Stimulated activated CD4-positive, alpha-beta T cell treated with anti-CD3 and anti-CD28 coated beads, Interleukin-12 subunit alpha, Interleukin-12 subunit beta, amount 100 ng/mL, for 4 hours (primary cell): ENCODE data around the gene HMCES.
"Not testable (repeated sequence)": the region's sequence is repeated elsewhere in the genome, so short reads cannot be mapped to it uniquely, and the experiment has no call there.

Source experiments
- DNase-seq: peaks from one replicate; pipeline ENCODE4 v3.0.0-alpha.2; 2020

Gene HMCES

GRCh38 chr3:129259612-129260477, 18.8 kb upstream of the HMCES start:
- DNase-seq = no peak

DNA sequence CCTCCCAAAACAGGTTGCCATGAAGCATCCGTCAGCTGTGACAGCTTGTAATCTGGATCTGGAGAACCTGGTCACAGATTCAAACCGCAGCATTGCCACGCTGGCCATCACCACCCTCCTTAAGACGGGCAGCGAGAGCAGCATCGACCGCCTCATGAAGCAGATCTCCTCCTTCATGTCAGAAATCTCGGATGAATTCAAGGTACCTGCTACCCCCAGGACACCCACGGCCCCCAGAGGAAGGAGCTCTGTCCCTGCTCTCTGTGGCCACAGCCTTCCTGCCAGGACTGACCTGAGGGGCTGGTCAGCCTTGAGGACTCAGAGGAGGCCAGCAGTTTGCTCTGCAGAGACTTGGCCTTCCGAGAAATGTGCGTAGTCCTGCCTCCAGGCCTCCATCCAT, 18.1 kb upstream of the HMCES start:
- DNase-seq = no peak

DNA sequence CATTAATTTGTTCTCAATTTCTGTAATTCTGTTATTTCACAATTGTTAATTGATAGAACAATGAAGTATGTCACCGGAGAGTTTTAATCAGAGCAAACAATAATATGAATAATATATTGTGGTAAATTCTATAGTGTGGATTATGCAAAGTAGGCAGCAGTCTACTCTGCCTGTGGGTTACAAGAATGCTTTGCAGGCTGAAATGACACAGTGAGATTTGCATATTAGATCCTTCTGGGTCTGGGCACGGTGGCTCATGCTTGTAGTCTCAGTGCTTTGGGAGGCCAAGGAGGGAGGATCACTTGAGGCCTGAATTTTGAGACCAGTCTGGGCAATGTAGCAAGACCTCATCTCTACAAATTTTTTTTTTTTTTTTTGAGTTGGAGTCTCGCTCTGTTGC, 16.8 kb upstream of the HMCES start:
- no peak for DNase-seq

GRCh38 chr3:129263161-129263910, 15.3 kb upstream of the HMCES start:
- DNase-seq = no peak

DNA sequence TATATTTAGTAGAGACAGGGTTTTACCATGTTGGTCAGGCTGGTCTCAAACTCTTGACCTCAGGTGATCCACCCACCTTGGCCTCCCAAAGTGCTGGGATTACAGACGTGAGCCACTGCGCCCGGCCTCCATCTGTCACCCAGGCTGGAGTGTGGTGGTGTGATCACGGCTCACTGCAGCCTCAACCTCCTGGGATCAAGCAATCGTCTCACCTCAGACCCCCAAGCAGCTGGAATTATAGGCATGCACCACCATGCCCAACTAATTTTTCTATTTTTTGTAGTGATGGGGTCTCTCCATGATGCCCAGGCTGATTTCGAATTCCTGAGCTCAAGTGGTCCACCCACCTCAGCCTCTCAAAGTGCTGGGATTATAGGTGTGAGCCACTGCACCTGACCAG, 13.7 kb upstream of the HMCES start:
- DNase-seq = not testable (repeated sequence)

DNA sequence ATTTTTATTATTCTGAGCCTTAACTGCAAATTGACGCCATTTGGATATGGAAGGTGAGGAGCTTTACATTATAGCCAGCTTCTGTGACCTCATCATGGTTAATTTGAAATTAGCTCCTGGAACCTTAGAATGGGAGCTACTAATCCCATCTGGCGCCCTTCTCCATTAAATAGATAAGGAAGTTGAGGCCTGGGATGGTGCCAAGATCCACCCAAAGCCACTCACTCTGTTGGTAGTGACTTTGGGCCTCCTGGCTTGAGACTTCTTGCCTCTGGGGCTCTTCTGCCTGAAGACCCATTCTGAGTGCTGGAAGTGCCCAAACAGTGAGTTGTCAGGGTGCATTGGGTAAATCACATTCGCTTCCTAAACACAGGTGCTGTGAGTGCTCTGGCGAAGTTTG, 12.0 kb upstream of the HMCES start:
- no peak for DNase-seq

DNA sequence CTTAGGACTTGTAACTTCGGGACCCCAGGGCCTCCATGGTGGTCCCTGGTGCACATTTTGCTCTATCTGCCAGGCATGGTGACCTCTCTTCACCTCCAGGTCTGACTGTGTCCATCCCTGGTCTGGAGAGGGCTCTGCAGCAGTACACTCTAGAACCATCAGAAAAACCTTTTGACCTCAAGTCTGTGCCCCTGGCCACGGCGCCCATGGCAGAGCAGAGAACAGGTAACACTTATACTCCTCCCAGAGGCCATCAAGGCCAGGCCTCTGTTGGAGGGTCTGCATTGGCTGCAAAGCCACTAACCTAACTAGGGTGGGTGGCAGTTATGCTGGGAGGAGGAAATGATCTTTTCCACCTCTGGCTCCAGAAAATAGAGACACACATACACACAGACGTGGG, 10.3 kb upstream of the HMCES start:
- no peak for DNase-seq

DNA sequence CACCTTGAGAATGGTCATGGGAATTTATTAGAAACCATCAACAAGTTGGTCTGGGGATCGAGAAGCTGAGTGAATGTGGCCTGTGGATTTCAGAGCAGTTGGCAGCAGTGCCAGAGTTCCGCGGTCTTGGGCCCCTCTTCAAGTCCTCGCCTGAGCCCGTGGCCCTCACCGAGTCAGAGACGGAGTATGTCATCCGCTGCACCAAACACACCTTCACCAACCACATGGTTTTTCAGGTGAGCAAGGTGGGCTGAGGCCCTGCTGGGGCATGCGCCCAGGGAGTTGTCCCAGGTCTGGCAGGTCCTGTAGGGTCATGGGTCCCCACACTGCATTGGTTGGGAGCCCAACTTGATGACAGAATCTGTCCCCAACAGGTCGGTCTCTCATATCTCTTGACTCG, 7.0 kb upstream of the HMCES start:
- no peak for DNase-seq

GRCh38 chr3:129276385-129276784, 2.3 kb upstream of the HMCES start:
- DNase-seq = no peak

DNA sequence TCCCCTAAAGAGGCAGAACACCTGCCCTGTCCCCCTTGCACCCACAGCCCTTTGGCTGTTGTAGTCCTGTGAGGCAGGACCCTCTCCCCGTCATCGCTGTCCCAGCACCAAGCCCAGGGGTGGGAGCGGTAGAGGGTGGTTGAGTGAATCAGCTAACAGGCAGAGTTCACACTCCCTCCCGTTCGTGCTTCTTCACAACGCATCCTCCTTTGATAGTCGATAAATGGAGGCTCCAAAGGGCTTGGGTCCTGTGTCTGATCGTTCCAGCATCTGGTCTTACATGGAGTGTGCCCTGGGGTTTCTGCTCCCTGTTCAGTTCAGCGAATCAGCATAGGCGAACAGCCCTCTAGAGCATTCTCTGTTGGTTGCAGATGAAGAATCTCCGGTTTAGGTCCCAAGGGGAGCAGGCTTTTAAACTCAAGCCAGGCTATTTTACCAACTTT, 820 bp upstream of the HMCES start:
- no peak for DNase-seq

DNA sequence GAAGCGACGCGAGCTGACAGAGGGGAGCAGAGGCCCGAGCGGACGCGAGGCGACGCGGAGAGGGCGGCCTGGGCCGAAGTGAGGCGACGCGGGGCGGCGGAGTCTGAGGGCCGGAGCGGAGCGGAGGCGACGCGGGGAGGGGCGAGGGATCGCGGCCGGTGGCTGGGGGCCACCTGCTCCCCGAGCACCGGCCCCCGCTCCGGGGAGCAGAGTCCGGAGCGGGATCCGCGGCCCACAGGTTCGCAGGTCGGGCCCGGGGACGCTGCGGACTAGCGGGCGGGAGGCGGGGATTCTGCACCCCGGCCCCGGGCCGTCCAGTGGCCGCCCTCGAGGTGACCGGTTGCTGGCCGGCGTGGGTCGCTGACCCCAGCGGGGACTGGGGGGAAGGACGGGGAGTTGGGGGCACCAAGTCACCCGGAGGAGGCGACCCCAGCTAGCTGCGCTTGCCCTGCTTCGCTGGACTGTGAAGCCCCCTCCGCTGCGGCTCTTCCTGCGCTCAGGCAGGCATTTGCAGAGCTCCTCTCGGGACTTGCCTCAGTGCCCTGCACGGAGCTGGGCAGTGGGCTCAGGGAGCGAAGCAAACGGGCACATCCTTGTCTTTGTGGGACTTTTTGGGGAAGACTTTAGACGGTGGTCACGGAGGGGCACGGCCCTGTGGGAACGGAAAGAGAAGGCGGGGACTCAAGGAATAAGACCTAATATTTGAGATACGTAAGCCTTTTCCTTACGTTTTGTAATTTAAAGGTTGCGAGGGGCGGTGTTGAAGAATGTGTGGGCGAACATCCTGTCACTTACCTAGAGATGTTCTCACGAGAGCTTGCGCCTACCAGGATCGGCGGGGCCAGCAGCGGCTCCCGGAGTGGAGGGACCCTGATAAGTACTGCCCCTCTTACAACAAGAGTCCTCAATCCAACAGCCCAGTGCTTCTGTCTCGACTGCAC, 566 bp downstream of the HMCES start:
- peak; percentile 48 for DNase-seq

GRCh38 chr3:129280183-129280582, 1.5 kb downstream of the HMCES start:
- no peak for DNase-seq

- no peak for DNase-seq
Observed at GRCh38 chr3:129281726-129282125, 3.1 kb downstream of the HMCES start.

GRCh38 chr3:129282727-129283327, 4.2 kb downstream of the HMCES start:
- DNase-seq = no peak

- DNase-seq = no peak
Observed at GRCh38 chr3:129286081-129286480, 7.4 kb downstream of the HMCES start.

- DNase-seq = no peak
Observed at GRCh38 chr3:129288446-129288845, 9.8 kb downstream of the HMCES start.

GRCh38 chr3:129289201-129289921, 10.7 kb downstream of the HMCES start:
- DNase-seq = no peak

- no peak for DNase-seq
Observed at GRCh38 chr3:129291236-129291886, 12.7 kb downstream of the HMCES start.

DNA sequence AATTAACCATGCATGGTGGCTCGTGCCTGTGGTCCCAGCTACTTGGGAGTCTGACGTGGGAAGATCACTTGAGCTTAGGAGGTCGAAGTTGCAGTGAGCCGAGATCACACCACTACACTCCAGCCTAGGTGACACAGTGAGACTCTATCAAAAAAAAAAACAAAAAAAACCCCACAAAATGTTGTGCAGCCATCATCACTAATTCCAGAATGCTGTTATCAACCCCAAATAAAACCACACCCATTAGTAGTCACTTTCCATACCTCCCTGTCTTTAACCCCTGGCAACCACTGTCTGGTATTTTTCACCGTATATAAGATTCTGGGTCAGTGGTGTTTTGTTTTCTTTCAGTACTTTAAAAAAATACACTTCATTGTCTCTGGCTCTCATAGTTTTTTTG, 16.6 kb downstream of the HMCES start:
- no peak for DNase-seq

GRCh38 chr3:129304146-129304961, 25.7 kb downstream of the HMCES start:
- DNase-seq = no peak

DNA sequence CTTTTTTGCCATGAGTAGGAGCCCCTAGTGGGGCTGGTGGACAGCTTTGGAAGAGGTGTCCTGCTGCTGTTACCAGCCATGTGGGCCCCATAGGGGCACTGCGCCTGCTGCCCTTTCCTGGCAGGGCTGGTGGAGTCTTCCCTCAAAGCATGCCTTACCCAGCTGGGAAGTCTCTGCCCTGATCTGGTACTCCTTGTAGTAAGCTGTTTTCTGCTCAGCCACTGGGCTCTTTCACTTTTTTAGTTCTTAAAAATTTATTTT, 26.2 kb downstream of the HMCES start:
- no peak for DNase-seq
